C4-2B (cell line): Measurements from ENCODE around the gene TOMM34.

Source experiments
- H3K27ac ChIP-seq: fragments of 450-650 bp; 2 replicates; pipeline ENCODE4 v1.5.1; 2017
- CTCF ChIP-seq: fragments of 450-650 bp; conservative IDR thresholded peaks from 2 replicates; pipeline ENCODE4 v1.5.1; 2017; ENCODE audit warnings: mild to moderate bottlenecking
- ZFX ChIP-seq: fragments of 450-650 bp; IDR thresholded peaks from 2 replicates; pipeline ENCODE4 v1.6.1; 2017

The TOMM34 gene

GRCh38 chr20:44960103-44960852 is at the start of gene TOMM34:
Gene TOMM34 (minus strand): TSS chr20:44960397. CDS start chr20:44960333, 64 bp downstream.
- peak within 1 kb of the TSS; percentile 86 for H3K27ac ChIP-seq

GRCh38 chr20:45008521-45009049 is 48.4 kb upstream of the TOMM34 start:
- H3K27ac ChIP-seq: no peak overlapping the region
- TF ChIP-seq CTCF: no peak

More at GRCh38 chr20:44960103-44960852, at the start of gene TOMM34:
- TF ChIP-seq CTCF: no peak
- peak; percentile 87 for TF ChIP-seq ZFX

GRCh38 chr20:44997668-44998067 is 37.5 kb upstream of the TOMM34 start:
- TF ChIP-seq CTCF: no peak
- no peak for TF ChIP-seq ZFX
- H3K27ac ChIP-seq: no peak overlapping the region

- no peak overlapping the region for H3K27ac ChIP-seq
- TF ChIP-seq CTCF (no peak), ZFX (no peak)
Measured at GRCh38 chr20:44997171-44997570, 37.0 kb upstream of the TOMM34 start.

- H3K27ac ChIP-seq: no peak overlapping the region
- TF ChIP-seq CTCF (no peak), ZFX (no peak)
Measured at GRCh38 chr20:44993343-44993742, 33.1 kb upstream of the TOMM34 start.

- no peak overlapping the region for H3K27ac ChIP-seq
- TF ChIP-seq ZFX (no peak), CTCF (no peak)
Measured at GRCh38 chr20:44990957-44991356, 30.8 kb upstream of the TOMM34 start.

GRCh38 chr20:44990425-44990824 is 30.2 kb upstream of the TOMM34 start:
- no peak overlapping the region for H3K27ac ChIP-seq
- no peak for TF ChIP-seq CTCF
- no peak for TF ChIP-seq ZFX
